ENCODE measurements around the gene EMC6.

- no peak for TF ChIP-seq CHD1 (IDR thresholded peaks at IDR 0.05; ENCODE audit: low read depth, low read length)
- TF ChIP-seq BHLHE40 (IDR thresholded peaks at IDR 0.05; ENCODE audit: low read depth, low read length), result no peak
These were observed 9.7 kb upstream of the EMC6 start for GRCh38 chr17:3658784-3659449.
